HG02642 (cell line): ENCODE measurements around the gene KLHL22.
"Not testable (repeated sequence)": the region's sequence is repeated elsewhere in the genome, so short reads cannot be mapped to it uniquely, and the experiment has no call there.

Source experiments
- ATAC-seq: cut with Tn5 transposase; IDR thresholded peaks from one replicate; pipeline ENCODE4 v1.9.1; 2021; ENCODE audit warnings: mild to moderate bottlenecking; ENCODE audit not compliant: unreplicated experiment, poor library complexity

Gene KLHL22

GRCh38 chr22:20524004-20524481 lies 28.4 kb upstream of the KLHL22 start:
- no peak for ATAC-seq

- ATAC-seq = no peak
Observed at GRCh38 chr22:20523086-20523983, 27.7 kb upstream of the KLHL22 start.

- no peak for ATAC-seq
Observed at GRCh38 chr22:20522134-20523004, 26.8 kb upstream of the KLHL22 start.

- ATAC-seq = no peak
Observed at GRCh38 chr22:20520093-20520511, 24.5 kb upstream of the KLHL22 start.

GRCh38 chr22:20519558-20519957 lies 24.0 kb upstream of the KLHL22 start:
- ATAC-seq = no peak

- no peak for ATAC-seq
Observed at GRCh38 chr22:20517841-20518592, 22.4 kb upstream of the KLHL22 start.

- ATAC-seq = no peak
Observed at GRCh38 chr22:20517422-20517821, 21.8 kb upstream of the KLHL22 start.

- no peak for ATAC-seq
Observed at GRCh38 chr22:20516399-20516798, 20.8 kb upstream of the KLHL22 start.

GRCh38 chr22:20514658-20515406 lies 19.2 kb upstream of the KLHL22 start:
- no peak for ATAC-seq

GRCh38 chr22:20511578-20512229 lies 16.1 kb upstream of the KLHL22 start:
- no peak for ATAC-seq

GRCh38 chr22:20510811-20511577 lies 15.4 kb upstream of the KLHL22 start:
- ATAC-seq = no peak

- no peak for ATAC-seq
Observed at GRCh38 chr22:20509344-20510047, 13.9 kb upstream of the KLHL22 start.

GRCh38 chr22:20508815-20509271 lies 13.2 kb upstream of the KLHL22 start:
- ATAC-seq = no peak

- not testable (repeated sequence) for ATAC-seq
Observed at GRCh38 chr22:20508067-20508755, 12.6 kb upstream of the KLHL22 start.

GRCh38 chr22:20507253-20508066 lies 11.9 kb upstream of the KLHL22 start, which contains the start of gene MED15:
Gene MED15, plus strand, starts transcription at chr22:20507610. Its CDS starts 69 bp downstream, at chr22:20507679.
- peak; percentile 84 for ATAC-seq
